GM21723 (cell line): ENCODE measurements around the gene PLCL1.
A peak's percentile ranks its signal among the peaks of the same experiment; 100 is the strongest.

Experiments used
- ATAC-seq: cut with Tn5 transposase; IDR thresholded peaks from one replicate; pipeline ENCODE4 v1.9.1; 2021; ENCODE audit warnings: mild to moderate bottlenecking, moderate library complexity; ENCODE audit not compliant: unreplicated experiment

PLCL1 gene

DNA sequence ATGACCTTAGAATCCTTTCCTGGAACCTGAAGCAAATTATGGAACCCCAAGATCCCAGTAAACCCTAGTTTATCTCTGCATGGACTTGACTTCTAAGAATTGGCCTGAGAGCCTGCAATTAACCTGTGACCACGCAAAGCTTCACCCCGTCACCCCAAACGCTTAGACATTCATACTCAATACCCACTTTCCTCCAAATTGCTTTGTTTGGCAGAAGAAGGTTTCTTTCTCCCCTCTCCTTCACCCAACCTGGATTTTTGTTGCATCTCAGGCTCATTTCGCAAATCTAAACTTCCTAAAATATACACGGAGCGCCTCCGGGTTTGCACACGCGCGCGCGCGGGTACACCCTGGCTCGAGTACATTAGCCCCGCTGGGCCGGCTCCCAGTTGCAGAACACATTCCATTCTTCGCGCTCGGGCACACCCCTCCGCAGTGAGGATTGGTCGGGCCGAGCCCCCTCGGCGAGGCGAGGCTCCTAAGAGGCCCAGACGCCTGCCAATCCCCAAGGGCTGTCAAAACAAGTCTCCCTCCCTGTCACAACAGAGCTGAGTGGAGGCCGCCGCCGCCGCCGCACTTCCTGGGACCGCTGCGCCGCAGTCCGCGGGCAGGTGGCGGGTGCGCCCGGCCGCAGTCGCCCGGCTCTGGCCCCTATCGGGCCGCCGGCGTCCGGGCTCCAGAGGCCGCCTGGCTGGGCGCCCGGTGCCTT, at the start of gene PLCL1:
Gene PLCL1, plus strand, starts transcription at position 545 of the 709 bp plus-strand sequence.
- peak; percentile 100 for ATAC-seq

DNA sequence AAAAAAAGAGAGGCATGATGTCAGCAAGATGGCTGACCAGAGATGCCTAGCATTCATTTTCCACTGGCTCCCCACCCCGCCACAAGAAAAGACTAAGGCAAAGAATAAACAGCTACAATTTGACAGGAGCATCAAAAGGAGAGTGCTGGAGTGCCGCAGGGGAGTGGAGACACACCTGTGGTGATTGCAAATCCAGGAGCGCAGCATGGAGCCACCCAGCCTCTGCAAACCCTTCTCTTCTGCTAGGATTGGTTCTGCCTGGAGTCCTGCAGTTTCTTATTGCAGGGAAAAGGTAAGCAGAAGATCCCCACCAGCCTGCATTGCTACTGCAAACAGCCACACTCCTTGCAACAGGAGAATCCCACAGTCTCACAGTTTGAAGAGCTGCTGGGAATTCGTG, 45.4 kb upstream of the PLCL1 start:
- no peak for ATAC-seq

DNA sequence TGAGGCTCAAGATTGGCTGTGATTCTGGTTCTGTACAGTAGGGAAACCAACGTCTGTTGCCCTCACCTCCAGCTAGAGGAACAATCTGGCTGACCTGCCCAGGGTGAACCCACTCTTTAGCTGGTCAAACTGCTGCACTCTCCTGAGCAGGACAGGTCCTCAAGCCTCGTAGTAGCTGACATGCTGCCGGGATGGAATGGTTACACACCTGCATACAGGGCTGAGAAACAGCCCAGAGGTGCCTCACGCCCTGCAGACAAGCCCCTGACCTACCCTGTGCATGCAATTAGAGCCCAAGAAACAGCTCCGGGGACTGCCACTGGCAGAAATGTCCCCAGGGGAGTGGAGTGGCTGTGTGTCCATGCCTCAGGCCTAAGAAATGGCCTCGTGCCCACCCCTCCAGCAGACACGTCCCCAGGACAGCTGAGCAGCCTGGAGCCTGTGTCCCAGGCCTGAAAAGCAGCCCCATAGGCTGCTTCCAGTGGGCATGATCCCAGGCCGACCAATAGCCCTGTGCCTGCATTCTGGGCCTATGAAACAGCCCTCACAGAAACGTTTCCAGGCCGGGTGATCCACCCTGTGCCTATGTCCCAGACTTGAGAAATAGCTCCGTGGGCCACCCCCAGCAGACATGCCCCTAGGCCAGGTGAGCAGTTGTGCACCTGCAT, 44.6 kb upstream of the PLCL1 start:
- ATAC-seq, result no peak

DNA sequence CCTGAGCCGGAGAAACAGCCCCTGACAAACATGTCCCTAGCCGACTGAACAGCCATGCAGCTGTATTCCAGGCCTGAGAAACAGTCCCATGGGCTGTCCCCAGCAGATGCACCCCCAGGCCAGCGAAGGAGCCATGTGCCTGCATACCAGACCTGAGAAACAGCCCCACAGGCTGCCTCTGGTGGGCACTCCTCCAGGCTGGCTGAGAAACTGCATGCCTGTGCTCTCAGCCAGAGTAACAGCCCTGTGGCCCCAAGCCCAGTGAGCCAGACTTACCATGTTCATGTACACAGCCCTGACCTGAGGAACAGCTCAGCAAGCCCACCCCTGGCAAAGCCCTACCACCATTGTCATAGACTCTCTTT, 44.1 kb upstream of the PLCL1 start:
- ATAC-seq, result no peak

DNA sequence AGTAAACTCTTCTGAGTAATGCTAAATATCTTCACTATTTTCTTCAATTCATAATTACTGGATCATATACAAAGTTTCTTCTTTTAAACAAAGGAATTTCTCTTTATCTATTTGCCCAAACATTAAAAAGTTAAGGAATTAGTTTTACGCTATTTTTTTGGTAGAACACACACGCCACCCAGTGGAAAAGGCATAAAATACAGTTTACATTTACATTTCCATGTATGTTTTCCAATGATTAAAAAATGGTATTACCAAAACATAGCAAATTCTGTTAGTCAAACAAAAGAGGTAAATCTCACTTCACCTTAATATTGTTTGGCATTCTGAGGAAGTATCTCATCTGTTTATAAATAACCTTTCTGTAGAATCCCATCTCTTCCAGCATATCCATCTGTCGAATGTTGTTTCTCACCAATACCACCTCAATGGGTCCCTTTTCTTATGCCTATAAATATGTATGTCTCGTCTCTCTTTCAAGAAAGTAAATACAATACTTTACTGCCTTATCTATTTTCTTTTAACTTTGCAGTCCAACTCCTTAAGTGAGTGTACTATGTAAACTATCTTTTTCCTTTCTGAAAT, 26.5 kb upstream of the PLCL1 start:
- ATAC-seq, result no peak

DNA sequence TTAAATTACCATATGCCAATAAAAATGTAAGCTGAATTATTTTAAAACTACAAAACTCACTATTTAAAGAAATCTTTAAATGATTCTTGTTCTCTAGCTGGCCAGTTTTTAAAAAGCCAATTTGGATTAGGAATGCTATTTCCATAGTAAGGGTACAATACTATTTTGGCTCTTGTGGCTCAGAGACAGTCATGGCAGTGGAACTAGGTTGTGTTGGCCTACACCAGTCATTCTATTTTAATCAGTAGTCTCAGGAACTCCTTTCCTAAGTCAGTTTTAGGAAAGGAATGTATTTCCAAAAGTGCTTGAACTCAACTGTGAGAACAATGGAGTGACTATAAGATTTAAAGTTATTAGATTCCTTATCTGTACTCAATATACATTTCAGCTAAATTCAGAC, 25.1 kb upstream of the PLCL1 start:
- no peak for ATAC-seq

DNA sequence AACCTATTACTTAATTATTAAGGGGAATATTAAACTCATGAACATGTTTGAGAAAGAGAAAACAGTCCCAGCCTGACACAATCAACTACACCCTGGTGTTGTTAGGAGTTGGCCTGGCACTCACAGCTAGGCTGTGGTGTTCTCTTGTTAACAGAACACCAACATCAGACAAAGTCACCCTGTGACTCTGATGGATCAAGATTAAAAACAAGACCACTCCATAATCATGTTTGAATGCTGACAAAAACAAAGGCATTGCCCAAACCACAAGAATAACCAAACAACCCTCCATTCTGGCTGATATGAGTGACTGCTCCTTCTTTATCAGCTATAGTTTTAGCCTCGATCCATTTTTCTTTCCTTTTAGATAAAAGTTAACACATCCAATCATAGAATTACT, 22.3 kb upstream of the PLCL1 start:
- no peak for ATAC-seq

DNA sequence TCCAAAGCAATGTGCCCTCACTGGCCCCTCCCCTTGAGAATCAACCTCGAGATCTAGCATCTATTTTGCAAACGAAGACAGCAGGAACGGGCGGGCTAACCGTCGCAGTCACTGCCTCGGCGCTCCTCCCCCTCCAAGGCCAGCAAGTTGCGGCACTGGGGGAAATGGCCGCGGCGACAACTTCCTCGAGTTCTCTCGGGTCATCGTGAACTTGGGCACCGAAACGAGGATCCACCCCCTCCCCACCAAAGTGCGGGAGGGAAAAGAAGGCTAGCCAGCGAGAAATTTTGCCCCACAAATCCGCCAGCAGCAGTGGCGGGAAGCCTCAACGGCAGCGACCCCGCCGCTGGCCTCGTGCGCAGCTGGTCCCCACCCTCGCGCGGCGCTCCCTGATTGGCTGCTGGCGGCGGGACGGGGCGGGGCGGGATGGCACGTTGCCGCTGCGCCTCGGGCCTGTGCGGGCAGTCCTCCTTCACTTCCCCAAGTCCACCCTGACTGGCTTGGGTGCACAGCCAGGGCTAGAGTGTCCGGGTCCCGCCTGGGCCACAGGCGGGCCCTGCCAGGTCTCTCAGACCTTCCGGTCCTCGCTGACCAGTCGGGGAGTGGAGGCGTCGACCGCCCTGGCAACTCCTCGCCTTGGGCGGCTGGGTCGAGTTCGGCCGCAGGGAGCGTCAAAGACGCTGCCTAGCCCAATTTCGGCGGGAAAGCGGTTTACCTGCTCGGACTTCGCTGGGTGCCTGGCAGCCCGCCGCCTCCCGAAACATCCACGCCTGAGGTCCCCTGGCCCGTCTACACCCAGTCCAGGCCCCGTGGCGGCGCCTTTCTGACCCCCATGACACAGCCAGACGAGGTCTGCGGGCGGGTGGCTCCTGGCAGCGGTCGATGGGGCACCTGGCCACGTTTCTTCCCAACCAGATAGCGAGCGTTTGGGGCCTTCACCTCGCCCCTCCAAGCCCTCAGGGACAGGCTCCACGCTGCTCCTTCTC, 19.1 kb upstream of the PLCL1 start, which contains the start of gene BOLL:
Gene BOLL, minus strand, starts transcription at position 364 of the 986 bp plus-strand sequence. CDS start 3,469 bp downstream, outside the sequence.
- no peak for ATAC-seq

DNA sequence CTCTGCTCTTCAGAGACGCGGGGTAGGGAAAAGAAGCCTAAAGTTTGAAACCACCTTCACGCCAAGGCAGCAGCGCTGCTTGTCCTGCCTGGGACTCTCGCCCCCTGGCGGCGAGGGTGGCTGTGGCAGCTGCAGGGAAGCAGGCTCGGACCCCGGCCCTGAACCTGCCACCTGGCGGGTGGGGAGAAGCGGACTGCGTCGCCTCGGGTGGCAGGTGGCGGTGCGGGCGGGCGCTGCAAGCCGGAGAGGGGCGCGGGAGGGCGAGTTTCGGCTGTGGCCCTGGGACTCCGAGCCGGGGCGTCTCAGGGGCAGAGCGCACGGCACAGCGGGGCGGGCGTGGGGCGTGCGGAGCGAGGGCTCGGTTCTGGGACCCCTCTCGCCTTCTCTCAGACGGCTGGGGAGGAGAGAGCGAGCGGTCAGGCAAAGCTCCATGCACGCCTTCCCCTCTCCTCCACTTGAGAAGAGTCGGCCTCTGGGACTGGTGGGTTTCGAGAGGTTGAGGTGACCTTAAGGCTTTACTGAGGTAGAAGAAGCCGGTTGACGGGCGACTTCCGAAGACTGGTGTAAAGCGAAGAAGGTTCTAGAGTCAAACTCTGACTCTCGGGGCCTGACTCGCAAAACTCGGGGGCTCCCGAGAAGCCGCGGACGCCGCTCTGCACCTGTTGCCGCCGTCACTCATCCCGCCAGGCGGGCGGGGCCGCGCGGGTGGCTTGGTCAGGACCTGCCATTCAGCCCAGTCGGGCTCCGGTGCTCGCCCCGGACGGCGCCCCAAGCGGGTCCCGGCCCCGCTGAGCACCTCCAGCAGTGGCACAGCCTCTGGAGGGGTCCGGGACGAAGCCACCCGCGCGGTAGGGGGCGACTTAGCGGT, 18.1 kb upstream of the PLCL1 start:
- peak; percentile 64 for ATAC-seq

DNA sequence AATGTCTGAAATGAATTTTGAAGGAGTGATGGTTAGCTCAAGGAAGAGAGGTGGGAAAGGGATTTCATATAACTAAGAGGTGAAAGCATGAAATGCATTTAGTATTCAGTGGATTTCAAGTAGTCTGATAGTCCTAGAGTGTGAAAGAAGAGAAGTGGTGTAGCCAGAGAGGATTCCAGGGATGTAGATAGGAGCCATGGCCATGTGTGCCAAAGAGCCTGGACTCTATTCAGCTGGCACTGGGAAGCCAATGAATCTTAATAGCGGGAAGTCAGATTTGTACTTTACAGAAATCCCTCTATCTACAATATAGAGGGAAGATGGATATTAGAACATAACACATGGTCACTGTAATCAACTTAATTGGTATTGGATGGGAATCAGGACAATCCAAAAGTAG, 10.9 kb upstream of the PLCL1 start:
- ATAC-seq, result no peak

DNA sequence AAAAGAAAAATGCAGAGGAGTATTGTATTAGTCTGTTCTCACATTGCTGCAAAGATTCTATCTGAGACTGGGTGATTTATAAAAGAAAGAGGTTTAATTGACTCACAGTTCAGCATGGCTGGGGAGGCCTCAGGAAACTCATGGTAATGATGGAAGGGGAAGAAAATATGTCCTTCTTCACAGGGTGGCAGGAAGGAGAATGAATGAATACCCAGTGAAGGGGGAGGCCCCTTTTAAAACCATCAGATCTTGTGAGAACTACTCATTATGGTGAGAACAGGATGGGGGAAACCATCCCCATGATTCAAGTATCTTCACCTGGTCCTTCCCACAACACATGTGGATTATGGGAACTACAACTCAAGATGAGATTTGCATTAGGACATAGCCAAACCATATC, 9.1 kb upstream of the PLCL1 start:
- no peak for ATAC-seq

DNA sequence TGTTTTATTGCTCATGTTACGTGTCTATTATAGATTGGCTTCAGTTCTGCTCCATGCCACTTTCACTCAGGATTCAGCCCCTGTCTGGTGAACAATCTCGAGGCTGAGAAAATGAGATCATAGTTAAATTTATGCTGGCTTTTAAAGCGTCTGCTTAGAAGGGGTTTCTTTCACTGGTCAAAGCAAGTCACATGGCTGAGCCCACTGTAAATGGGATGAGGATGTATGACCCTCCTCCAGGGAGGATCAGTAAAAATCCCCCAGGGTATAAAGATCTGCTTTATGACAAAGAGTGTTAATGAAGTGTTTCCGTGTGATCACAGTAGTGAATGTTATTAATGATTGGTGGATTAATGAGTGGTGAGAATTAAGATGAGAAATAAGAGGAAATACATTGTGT, 6.2 kb upstream of the PLCL1 start:
- ATAC-seq, result no peak

DNA sequence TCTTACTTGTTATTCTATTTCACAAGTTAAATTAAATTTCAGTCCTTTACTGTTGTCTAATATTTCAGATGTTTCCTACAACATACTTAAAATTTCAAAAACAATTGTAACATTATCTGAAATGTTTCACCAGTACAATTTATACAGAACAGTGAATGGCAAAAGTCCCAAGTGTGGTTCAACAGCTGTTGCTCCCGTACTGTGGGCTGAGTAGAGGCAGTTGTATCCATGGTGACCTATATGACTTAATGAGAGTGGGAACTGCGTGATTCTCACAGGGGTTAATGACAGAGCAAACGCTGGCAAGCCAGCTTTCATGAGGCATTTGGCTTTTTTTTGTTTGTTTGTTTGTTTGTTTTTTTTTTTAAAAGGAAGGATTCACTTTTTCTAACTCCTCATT, 5.3 kb upstream of the PLCL1 start:
- no peak for ATAC-seq

DNA sequence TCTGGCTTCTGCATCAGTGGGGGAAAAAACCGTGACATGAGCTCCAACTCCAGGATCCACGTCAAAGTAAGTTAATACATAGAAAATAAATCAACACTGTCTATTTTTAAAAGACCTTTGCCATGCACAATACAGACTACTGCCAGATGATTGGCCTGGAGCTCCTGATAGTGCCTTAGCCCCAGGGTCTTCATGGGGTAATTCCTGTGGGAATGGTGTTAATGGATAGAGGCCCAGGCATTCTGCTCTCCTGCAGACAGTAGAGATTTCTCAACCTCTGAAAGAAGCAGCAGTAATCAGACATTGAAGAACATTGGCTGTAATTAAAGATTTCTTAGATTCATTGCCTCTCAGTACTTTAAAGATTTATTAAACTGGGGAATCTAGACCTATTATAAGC, 4.3 kb upstream of the PLCL1 start:
- no peak for ATAC-seq

DNA sequence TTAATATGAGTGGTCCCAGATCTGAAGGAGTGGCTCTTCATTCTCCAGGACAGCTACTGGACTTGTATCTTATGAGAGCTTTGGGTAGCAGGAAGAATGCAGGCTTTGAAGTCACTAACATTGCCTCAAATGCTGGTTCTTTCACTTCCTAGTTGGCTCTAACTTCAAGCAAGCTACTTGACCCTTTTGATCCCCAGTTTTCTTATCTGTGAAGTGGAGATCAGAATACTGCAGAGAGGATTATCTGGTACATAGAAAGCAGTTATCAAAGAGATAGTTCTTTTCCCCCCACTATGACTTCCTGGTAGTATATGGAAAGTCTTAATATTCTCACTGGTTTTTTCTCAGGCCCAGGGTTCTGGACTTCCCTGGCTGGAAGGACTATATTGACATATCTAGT, 3.4 kb upstream of the PLCL1 start:
- ATAC-seq, result no peak

DNA sequence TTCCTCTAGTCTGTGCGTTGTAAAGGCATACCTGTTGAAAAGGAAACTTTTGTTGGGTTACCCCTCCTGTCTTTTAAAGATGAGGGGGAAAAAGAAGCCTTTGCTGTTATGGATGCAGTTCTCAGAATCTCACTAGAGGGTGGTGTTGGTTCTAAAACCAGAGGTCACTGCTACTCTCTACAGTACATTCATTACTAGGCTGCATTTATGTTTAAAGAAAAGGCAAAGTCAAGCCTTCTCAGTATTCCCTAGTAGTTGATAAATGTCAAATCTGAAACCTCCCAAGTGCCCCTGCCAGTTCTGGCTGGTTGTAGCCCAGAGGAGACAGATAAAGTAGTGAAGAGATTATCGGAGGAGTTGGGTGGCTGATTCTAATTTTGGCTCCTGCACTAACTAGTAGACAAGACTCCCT, 1.4 kb upstream of the PLCL1 start:
- no peak for ATAC-seq

DNA sequence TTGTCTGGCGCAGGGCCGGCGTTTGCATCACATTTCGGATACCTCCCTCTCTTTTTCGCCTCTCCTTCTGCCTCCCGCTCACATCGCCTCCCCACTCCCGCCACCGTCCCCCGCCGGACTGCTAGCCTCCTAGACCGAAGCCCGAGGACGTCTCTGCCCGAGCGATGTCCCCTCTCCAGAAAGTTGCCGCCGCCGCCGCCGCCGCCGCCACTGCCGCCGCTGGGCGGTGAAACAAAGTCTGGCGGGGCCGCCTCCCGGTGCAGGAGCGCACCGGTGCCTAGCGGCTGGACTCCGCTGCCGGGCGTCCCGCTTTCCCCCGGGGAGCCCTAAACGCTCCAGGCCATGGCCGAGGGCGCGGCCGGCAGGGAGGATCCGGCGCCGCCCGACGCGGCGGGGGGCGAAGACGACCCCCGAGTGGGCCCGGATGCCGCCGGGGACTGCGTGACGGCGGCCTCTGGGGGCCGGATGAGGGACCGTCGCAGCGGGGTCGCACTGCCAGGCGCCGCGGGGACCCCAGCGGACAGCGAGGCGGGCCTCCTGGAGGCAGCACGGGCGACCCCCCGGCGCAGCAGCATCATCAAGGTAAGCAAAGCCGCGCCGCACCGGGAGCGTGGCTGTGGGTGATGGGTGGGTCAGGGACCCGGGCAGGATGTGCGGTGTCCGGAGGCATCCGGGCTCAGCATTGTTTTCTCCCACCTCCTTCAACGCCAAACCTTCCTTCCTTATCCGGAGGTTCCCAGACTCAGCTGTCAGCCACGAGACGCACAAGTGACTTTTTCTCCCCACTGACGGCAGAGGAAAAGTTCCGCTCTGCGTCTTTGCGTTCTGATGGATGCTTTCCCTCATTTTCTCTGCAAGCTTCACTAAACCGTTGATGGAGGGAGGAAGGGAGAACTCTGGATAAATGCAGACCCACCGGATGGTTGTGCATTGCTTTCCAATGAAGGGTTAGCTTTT, 643 bp downstream of the PLCL1 start:
- ATAC-seq, result peak; percentile 40

DNA sequence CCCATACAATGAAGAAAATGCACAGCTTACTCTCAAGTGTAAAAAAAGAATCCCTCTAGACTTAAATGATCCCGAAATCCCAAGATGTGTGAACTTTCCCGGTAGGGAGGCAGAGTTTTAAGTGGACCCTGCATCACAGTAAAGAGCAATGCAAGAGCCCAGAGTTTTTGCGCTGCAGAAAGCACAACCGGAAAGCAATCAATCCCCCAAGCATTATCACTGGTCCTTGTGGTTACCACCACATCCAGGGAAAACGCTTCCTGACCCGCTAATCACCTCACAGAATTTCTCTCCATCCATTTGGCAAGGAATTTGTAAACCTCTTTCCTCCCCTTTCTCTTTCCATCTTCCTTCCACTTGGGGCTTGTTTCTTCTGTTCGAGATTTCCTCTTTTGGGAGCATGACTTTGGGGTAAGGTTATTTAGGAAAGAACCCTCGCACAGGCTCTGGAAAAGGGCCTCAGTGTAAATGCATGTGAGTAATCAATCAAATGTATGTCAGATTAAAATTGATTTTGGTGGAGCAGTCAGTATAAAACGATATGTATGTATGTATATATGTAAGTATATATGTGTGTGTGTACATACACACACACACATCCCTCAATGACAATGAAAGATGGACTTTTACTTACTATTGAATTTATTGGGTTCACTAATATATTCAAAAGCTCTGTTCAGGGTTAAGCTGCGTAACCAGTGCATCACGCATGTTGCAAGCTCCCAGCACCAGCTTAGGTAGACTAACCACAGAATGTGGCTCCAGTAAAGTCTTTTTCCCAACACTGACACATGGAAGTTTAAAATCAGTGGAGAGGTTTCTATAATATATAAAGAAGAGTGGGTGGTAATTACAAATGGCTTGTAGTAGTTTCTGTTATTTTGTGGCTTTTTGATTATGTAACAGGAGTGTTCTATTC, 1.6 kb downstream of the PLCL1 start:
- ATAC-seq, result no peak
